HG02642 (cell line): Measurements from ENCODE around the gene NEGR1.

Experiments used
- ATAC-seq: cut with Tn5 transposase; IDR thresholded peaks from one replicate; pipeline ENCODE4 v1.9.1; 2021; ENCODE audit warnings: mild to moderate bottlenecking; ENCODE audit not compliant: unreplicated experiment, poor library complexity

Gene NEGR1

DNA sequence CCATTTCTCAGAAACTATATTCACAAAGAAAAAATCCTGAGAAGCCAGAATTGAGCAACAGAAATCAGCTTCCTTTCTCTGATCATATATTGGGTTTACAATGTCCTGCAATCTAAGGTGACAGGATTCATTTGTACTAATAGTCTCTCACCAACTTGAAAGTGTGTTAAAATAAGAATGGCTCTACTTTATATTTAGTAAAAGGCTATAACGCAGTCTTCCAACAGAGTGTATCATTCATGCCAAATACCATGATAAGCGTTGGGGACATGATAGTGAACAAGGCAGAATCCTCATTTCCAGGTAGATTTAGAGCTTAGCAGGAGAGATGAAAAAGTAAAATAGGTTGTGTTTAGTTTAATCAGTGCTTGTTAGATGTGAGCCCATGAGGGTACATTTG lies 682.3 kb downstream of the NEGR1 start:
- ATAC-seq, result no peak

DNA sequence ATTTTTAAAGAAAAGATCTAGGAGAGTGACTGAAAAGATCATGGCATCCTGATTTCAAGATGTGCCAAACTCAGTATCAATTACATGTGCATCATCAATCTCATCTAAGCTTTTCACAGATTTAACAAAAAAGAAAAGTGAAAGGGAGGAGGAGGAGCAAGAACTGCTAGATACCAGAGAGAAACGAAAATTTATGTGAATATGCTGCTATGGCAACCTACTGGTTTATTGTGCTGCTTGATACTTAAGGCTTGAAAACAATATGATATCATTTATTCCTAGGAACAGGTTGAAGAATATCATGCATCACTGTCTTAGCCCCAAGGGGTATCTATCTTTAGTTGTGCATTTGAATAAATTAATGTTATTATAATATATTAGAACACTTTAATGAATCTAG lies 683.0 kb downstream of the NEGR1 start:
- ATAC-seq, result no peak

DNA sequence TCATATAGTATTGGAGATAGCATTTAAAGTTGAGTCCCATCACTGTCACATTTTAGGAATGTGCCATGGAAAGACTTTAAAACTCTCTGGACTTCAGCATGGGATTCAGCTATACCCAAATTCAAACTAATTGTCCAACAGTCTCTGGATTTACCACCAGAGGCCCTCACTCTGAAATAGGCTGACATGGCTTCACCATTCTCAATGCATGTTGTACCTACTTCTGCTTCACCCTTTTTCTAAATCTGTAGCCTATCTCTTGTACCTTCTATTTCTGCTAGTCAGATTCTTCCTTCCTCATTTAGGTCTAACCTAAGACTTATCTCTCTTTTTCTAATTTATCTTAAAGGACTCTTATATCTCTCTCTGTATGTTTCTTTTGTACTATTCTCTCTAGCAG lies 688.8 kb downstream of the NEGR1 start:
- no peak for ATAC-seq

DNA sequence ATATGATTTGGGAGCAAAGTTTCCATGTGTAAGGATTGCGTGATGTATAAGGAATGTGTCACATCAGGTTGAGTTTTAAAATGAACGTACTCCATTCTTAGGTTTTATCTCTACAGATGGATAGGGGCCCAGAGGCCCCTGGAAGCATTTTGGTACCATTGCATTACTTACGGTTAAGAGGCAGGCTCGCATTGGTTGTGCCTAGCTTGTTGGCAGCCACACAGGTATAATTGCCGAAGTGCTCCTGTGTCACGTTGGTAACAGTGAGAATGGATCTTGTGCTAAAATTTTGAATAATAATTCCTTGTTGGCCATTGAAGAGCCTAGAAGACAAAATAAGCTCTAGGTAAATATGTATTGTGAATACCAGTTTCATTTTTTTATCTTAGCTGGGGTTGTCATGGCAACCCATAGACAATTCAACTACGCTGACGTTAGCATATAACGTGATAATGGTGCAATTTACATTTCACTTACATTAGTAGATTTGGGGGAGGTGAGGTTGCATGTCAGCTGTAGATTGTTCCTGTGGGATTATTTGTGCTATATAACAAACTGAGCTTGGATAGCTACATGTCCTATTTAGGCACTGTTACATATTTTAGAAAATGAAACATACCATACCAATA lies 689.6 kb downstream of the NEGR1 start:
- ATAC-seq, result no peak

DNA sequence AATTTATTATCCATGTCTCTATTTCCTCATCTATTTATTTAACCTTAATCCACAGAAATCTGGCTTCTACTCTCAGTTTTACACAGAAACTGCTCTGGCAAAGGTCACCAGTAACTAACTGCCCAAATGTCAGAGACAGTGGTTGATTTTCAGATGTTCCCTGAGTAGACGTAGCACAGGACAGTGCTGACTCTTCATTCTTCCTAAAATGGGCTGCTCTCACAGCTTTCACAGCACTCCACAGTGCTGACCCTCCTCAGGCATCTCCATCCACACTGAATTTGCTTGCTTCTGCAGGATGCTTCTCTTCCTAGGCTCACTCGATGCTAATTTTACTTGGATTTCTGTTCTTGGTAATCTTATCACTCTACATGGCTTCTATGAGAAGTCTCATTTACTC lies 693.3 kb downstream of the NEGR1 start:
- ATAC-seq, result no peak

DNA sequence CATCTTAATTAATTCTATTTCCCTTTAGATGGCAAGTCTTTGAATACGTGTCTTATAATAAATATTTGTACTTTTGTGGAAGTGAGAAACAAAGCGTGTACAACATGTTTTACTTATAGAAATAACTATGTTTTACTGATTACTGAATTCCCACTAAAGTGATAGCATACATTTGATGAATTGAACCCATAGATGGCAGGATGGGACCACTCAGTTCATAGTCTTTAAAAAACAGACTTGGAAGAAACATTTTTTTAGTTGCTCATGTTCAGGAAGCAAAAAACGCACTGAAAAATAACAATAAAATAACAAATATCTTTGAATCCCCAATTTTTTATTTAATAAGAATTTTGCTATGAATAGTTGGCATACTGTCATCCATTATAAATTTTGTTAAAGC lies 694.4 kb downstream of the NEGR1 start:
- no peak for ATAC-seq

DNA sequence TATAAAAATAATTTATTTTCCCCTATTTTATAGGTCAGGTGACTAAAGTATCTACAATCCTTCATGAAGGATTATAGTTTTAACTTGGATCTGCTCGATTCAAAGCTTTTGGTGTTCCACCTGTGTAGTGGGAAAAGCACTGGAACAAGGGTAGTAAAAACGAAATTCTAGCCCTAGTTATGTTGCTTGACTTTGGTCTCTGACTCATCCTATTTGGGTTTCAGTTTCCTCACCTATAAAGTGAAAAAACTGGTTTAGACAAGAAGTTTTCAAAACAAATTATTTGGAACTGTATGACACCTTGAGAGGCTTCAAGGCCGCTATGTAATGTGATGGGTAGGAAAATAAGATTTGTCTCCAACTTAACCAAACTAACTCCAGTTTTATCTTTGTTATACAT lies 696.3 kb downstream of the NEGR1 start:
- no peak for ATAC-seq

DNA sequence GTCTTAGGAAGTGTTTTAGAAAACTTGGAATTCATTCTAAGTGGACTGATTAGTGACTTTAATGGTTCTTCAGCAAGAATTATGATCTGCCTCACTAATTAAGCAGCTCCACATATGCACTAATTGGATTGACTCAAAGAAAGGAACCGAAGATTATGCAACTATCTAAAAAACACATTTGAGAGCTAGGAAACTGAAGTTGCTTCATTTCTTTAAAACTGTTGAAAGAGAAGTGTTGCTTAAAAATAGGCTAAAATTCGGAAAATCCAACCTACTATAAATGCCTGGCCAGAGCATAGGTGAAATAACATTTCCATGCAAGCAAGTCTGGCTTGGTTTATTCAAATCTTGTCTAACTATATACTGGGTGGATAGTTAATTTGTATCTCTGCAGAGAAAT lies 698.6 kb downstream of the NEGR1 start:
- ATAC-seq, result no peak

DNA sequence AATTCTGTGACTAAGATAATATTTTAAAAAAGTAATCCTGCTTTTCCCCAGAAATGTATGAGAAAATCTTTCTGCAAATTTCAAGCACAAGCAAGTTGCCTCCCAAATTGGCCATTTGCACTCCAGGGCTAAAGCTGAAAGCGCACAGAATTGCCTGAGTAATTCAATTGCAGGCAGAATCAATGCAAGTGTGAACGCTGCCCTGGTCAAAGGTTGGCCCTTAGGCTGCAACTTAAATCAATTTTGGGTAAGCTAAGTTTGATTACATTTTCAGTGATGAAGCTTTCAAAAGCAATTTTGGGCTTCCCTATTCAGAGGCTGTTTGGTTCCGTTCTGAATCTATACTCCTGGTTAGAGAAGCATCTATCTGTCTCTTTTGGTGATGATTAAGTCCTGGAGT lies 699.7 kb downstream of the NEGR1 start:
- ATAC-seq, result no peak

DNA sequence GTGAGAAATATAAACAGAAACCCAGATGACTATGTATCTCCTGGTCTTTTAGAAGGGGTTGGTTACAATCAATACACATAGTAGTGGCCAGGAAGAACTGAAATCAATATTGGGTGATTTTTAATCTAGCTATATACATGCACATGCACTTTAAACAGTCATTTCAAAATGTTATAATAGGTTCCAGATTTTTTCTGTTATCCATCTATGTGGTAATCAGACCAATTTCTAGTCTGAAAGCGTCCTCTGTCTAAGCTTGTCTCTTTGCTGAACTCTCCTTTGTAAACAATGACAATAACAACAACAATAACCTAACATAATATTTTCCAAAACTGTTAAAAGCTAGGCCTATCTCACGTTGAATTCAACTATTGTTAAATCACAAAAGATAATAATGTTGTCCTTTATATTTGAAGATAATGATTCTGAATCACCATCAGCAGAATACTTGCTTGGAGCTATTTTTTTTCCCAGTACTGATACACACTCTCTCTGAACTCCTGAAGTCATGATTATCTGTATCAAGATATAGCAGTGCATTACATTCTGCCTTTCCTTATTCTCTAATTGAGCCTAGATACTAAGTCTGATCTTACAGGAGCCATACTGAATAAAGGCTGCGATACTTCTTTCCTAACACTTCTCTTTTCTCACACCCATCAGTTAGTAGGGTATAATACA lies 704.7 kb downstream of the NEGR1 start:
- ATAC-seq, result no peak

DNA sequence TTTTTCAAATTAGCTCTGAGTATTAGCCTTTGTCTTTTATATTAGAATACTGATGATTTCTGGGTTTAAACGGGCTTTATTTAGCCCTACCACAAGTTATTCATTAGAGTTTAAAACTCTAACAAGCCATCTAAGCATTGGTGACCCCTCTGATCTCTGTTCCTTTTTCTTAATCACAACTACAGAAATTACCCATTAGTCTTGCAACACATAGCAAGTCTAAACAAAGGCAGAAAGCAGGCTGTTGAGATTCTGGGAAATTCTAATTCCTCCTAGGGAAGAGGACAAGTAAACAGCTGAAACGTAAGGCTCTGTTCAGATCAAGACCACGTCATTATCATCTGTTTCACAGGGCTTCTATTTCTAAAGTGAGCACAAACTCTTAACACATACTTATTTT lies 710.3 kb downstream of the NEGR1 start:
- ATAC-seq, result no peak

DNA sequence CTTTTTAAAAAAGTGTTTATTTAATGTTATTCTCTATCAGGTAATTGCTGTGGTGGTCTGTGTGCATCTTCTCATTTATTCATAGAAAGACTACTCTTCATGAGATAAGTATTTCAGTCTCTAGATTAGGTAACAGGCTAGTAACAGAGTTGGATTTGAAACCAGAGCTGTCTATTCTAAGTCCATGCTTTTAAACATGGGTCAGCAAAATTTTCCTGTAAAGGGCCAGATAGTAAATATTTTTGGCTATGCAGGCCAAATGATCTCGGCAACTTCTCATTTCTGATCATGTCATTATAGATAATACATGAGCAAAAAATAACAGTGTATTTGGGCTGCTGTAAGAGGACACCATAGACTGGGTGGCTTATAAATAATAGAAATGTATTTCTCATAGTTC lies 715.9 kb downstream of the NEGR1 start:
- no peak for ATAC-seq

DNA sequence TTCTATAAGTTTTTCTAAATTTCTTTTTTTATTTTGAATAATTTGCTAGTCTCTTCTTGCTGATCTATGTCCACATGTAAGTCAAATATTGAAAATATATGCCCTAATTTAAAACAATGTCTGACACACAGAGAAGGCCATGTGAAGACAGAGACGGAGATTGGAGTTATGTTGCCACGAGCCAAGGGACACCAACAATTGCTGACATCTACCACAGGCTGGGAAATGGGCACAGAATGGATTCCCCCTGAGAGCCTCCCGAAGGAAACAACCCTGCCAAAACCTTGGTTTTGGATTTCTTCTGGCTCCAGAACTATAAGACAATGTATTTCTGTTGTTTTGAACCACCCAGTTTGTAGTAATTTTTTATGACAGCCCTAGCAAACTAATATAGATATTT lies 716.5 kb downstream of the NEGR1 start:
- no peak for ATAC-seq

DNA sequence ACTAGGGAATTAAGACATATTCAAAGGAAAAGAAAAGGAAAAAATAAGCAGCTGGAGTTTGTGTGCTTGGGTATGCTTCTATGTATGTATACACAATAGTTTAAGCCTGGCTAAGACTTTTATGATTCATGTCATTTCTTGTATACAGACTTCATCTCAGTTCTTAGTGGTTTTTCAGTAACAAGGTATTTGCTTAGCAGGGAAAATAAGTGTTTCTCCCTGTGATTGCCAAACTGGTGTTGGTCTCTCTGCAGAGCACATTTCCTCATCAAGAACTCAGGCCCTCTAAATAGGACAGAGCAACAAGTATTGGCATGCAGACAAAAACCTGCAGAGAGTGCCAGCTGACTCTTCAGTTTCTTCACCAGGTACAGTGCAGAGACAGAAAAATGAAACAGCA lies 717.1 kb downstream of the NEGR1 start:
- no peak for ATAC-seq

DNA sequence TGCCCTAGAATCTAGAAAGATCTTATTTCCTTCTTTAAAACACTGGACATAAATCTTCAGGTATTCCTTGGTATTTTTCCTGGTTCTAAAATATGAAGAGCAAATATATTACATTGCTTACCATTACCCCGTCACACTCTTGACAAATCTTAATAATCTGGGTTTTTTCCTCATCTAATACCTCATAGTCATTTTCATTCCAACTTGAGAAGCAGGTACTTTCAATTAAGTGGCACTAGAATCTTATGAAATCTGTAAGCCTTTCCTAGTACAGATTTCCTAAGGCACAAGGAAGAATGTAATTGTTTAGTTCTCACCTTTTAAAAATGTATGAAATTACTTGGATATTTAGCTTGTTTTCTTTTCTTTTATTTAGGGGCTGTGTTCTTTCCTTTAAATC lies 720.0 kb downstream of the NEGR1 start:
- ATAC-seq, result no peak

DNA sequence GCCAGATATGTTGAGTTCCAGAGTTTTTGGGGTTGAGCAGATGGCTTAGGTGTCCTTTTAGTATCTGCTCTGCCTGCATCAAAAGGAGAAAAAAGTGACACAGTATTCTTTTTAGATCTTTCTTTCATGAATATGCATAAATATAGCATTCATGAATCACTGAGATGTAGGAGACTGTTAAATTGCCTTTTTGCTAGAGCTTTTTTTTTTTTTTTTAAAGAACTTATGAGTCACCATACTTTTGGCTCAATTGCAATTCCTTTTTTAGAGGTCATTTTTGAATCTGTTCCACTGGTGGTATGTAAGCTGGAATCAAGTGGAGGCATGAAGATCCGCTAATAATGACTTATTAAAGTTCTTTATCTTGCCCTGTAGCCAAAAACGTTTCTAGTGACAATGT lies 720.6 kb downstream of the NEGR1 start:
- no peak for ATAC-seq

DNA sequence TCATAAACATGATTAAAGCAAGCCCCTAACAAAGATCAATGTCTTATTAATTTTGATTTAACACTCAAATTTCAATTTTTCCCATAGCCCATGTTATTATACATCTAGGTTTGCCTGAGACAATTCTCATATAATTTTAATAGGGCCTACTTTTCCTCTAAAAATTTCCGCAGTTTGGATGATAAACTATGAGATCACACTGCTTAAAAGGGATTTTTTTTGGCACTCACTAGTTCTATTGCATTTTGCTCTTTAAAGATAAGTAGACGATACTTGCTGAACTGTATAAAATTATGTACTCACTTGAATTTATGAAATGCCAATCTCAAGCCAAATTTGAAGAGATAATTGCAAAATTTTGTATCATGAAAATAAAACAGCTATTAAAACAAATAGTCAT lies 721.1 kb downstream of the NEGR1 start:
- no peak for ATAC-seq

DNA sequence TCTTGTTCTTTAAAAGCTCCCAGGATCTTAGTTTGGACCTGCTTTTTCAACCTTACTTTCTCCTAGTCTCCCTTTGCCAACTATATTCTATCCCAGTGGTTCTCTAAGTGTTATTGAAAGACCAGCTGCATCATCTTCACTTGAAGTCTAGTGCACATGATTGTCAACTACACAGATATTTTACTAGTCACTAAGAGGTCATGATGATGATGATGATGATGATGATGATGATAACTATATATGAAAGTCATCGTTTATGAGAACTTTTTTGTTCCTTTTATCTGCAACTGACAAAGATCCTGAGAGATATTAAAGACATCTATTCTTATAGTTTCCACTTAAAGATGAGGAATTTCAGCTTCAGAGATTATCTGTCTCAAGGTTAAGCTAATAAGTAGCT lies 722.5 kb downstream of the NEGR1 start:
- no peak for ATAC-seq

DNA sequence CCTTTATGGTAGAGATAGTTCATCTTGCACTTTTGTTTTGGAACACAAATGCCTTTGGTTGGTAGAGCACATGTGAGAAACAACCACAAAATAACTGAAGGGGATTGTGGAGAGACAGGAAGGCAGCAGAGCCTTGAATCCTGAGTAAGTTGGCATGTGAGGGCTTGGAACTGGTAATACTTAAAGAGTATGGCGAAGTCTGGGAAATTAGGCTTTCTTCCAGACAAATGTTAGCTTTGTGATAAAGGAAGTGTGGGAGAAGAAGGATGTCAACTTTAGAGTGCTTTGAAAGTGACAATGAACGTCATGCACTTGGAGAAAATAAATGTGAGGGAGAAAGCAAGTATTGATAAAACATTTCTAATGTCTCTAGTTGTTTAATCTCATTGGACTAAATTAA lies 725.2 kb downstream of the NEGR1 start:
- ATAC-seq, result no peak

DNA sequence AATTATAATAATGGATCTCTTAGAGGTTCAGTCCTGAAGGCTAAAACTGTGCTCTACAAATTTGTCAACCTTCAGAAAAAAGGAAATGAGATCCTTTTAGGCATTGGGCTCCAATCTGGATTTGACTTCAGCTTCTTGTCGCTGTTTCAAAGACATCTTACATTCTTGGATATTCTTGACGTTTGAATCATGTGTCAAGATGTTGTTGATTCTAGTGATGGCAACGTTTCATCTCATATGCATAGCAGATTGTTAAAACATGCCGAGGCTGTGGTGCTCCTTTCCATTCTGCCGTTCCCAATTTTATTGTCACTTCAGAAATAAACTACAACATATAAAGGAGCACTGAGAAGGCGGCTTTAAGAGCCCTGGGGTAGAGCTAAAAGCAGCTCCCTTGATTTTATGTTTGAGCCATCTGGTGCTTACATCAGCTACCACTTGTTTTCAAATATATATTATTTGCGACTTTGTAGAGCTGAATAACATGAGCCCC lies 733.9 kb downstream of the NEGR1 start:
- ATAC-seq, result no peak

DNA sequence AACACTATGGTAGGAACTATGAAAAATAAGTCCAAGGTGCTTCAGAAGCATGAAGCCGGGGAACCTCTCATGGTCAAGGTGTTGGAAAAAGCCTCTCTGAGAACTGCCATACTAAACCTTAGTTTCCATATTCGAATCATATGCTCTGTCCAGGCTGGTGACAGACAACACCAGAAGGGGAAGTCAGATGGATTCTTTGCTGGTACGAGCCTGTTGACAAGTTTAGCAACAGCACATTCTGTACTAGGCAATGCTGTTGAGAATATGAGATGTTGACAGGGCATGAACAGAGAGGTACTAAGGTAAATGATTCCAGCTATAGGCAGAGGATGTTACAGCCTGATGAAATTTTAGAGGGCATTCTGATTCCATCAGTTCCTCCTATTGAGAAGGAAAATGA lies 740.2 kb downstream of the NEGR1 start:
- ATAC-seq, result no peak

DNA sequence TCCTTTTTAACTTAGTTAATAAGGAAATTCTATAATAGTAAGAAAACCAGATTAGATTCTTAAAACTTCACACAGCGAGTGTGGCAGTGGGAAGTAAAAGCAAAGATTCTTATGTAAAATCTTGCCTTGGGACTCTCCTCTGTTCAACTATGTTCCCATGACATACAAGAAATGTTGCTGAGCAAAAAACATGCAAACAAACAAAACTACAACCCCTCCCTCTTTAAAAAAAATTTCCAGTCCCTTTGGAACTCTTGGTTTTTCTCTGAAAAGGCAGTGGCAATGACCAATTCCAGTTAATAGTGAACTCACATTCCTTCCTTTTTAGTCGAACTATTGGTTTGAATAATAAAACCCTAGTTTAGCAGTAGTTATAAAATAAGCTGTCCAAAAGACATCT lies 748.4 kb downstream of the NEGR1 start:
- no peak for ATAC-seq
